Right lobe of liver (tissue), 4 donors: ENCODE data around the gene SH3RF3.

Experiments
- CTCF ChIP-seq, 4 donors: fragments of 200-600 bp in 3 of 4; fragments of 450-650 bp in 1 of 4; IDR thresholded peaks; one replicate each; pipeline versions ENCODE4 v1.5.1 to v1.8.0; 2016 to 2022; ENCODE audit warnings: antibody characterized with exemption in 4 of 4, mild to moderate bottlenecking in 2 of 4
- POLR2A ChIP-seq: fragments of 450-650 bp; IDR thresholded peaks from one replicate; pipeline ENCODE4 v1.6.1; 2017; ENCODE audit warnings: antibody characterized with exemption, mild to moderate bottlenecking
- donor health status: DM: no; HTN: no; CAD: no.
- donor health status: DM: no; HTN: no; CAD: no.
- donor health status: DM: no; HTN: yes; CAD: no.

DNA sequence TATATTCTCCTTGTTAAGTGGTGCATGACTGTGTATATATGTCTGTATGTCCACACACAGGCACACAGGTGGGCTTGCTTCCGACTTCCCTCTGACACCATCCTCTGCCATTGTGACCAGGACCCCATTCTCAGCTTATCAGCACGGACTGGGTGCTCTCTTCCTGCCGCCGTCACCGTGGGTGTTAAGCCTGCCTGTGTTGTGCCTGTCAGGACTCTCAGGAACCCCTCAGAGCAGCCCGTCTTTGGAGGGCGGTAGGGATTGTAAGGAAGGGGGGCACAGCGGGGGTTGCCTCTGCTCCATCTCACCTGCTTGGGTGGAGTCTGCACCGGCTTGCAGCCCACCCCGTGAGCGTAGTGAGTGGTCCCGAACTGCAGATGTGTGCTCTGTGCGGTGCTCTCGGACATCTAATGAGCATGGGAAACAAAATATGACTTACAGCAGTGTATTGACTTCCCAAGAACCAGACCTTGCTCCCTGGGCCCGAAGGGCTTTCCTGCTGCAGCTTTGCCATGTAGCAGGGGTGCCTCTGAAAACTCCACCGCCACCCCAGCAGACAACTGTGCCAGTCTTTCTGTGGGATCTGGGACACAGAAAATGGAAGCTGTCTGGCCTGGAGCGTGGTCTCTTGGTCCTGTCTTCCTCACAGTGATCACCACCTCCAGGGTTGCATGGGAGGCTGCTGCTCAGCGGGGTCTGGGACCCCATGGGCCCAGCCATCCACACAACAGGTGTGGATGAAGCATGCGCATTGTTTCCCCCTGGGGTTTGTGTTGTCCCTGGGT is 58.9 kb downstream of the SH3RF3 start:
- no peak for TF ChIP-seq CTCF (IDR thresholded peaks at IDR 0.05)
- no peak for TF ChIP-seq POLR2A
